ENCODE data around the gene ORC4.
"Not testable (repeated sequence)": the region's sequence is repeated elsewhere in the genome, so short reads cannot be mapped to it uniquely, and the experiment has no call there.

The ORC4 gene

GRCh38 chr2:148021059-148021861 lies 723 bp upstream of the ORC4 start, which contains the start of gene MBD5:
Gene MBD5 (plus strand): TSS chr2:148021091.
- DNase-seq (ENCODE audit: low read depth) = peak; percentile 73
- H3K4me3 ChIP-seq (ENCODE audit: low read depth, low read length) = peak within 1 kb of the TSS; percentile 79
- no peak for TF ChIP-seq CTCF (conservative IDR thresholded peaks at IDR 0.05; ENCODE audit: low read depth, low read length)

- no peak for DNase-seq (ENCODE audit: low read depth)
- TF ChIP-seq CTCF (conservative IDR thresholded peaks at IDR 0.05; ENCODE audit: low read depth, low read length) = no peak
- no peak overlapping the region for H3K4me3 ChIP-seq (ENCODE audit: low read depth, low read length)
Observed at GRCh38 chr2:148014616-148015015, 5.9 kb downstream of the ORC4 start.

- DNase-seq (ENCODE audit: low read depth) = no peak
- no peak overlapping the region for H3K4me3 ChIP-seq (ENCODE audit: low read depth, low read length)
- TF ChIP-seq CTCF (conservative IDR thresholded peaks at IDR 0.05; ENCODE audit: low read depth, low read length) = no peak
Observed at GRCh38 chr2:148013876-148014275, 6.7 kb downstream of the ORC4 start.

GRCh38 chr2:148008411-148008810 lies 12.1 kb downstream of the ORC4 start:
- H3K4me3 ChIP-seq (ENCODE audit: low read depth, low read length); DNase-seq (ENCODE audit: low read depth): not testable (repeated sequence)

GRCh38 chr2:148007219-148007900 lies 13.2 kb downstream of the ORC4 start:
- TF ChIP-seq CTCF (conservative IDR thresholded peaks at IDR 0.05; ENCODE audit: low read depth, low read length) = no peak
- no peak overlapping the region for H3K4me3 ChIP-seq (ENCODE audit: low read depth, low read length)
- no peak for DNase-seq (ENCODE audit: low read depth)

- H3K4me3 ChIP-seq (ENCODE audit: low read depth, low read length) = no peak overlapping the region
- peak; percentile 1 for TF ChIP-seq CTCF (conservative IDR thresholded peaks at IDR 0.05; ENCODE audit: low read depth, low read length)
- no peak for DNase-seq (ENCODE audit: low read depth)
Observed at GRCh38 chr2:148006249-148007007, 14.1 kb downstream of the ORC4 start.

- H3K4me3 ChIP-seq (ENCODE audit: low read depth, low read length); DNase-seq (ENCODE audit: low read depth): not testable (repeated sequence)
Observed at GRCh38 chr2:148002420-148002819, 18.1 kb downstream of the ORC4 start.

Measured in choroid plexus epithelial cell (primary cell).